NCI-H82 treated with DMSO at 0.1 percent for 48 hours (cell line): Measurements from ENCODE around the gene BTG4.

ENCODE experiments used
- DNase-seq: peaks from one replicate; lab custom pipeline; 2025; ENCODE audit not compliant: unreplicated experiment; lab: John Stamatoyannopoulos, UW

Gene BTG4

GRCh38 chr11:111512296-111513239, at the start of gene BTG4:
BTG4 (minus strand) TSS chr11:111512386; CDS start chr11:111498776, 13,610 bp downstream.
- no peak for DNase-seq

GRCh38 chr11:111561791-111562325, 49.7 kb upstream of the BTG4 start:
- no peak for DNase-seq

- no peak for DNase-seq
Measured at GRCh38 chr11:111561306-111561705, 49.1 kb upstream of the BTG4 start.

GRCh38 chr11:111560800-111561199, 48.6 kb upstream of the BTG4 start:
- no peak for DNase-seq

GRCh38 chr11:111559800-111560464, 47.7 kb upstream of the BTG4 start:
- no peak for DNase-seq

GRCh38 chr11:111557425-111558111, 45.4 kb upstream of the BTG4 start:
- DNase-seq = no peak

- DNase-seq = no peak
Measured at GRCh38 chr11:111555255-111555654, 43.1 kb upstream of the BTG4 start.

- DNase-seq = no peak
Measured at GRCh38 chr11:111554532-111554931, 42.3 kb upstream of the BTG4 start.

GRCh38 chr11:111550258-111550657, 38.1 kb upstream of the BTG4 start:
- DNase-seq = no peak

- DNase-seq = no peak
Measured at GRCh38 chr11:111549869-111550203, 37.6 kb upstream of the BTG4 start.

GRCh38 chr11:111549196-111549868, 37.1 kb upstream of the BTG4 start:
- DNase-seq = no peak

GRCh38 chr11:111548525-111548924, 36.3 kb upstream of the BTG4 start:
- DNase-seq = no peak

- DNase-seq = no peak
Measured at GRCh38 chr11:111542606-111543275, 30.6 kb upstream of the BTG4 start.

- no peak for DNase-seq
Measured at GRCh38 chr11:111541254-111542061, 29.3 kb upstream of the BTG4 start.

- DNase-seq = no peak
Measured at GRCh38 chr11:111540937-111541253, 28.7 kb upstream of the BTG4 start.

- DNase-seq = no peak
Measured at GRCh38 chr11:111540114-111540936, 28.1 kb upstream of the BTG4 start, which contains the start of gene LAYN. LAYN (plus strand) TSS chr11:111540720; CDS start chr11:111540844, 124 bp downstream.

GRCh38 chr11:111539426-111540113, 27.4 kb upstream of the BTG4 start:
- DNase-seq = no peak
